ENCODE data around the gene HMG20A.

The HMG20A gene

DNA sequence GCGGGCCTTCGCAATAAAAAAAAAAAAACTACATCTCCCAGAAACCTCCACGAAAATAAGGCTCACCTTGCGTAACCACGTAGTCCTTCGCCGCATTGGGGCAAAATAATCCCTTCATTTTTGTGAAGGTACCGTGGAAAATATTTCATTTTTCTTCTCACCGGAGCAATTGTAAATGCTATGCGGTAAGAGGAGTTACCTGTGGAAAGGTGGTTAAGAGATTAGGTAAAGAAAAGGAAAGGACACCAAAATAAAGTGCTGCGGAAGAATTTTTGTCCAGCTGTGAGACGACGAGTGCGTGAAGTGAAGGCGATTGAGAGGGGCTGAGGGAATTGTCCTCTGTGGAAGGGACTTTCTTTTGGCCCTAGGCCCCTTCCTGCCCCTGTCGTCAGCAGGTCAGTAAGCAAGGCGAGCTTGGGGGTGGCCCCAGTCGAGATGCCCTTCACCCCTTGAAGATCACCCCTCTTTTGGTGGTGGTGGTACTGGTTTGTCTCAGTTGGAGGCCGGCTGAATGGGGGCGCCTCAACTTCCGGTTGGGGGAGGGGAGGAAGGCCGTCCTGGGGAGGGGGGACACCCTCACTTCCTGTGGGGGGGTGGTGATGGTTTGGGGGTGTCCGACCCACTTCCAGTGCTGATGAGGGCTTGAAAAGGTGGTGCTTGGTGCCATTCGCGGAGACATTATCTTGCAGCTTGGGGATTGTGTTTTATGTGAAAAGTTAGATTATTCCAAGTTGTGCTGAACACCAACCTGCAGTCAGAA lies at the start of gene HMG20A:
Gene HMG20A, plus strand, starts transcription at position 279 of the 760 bp plus-strand sequence. CDS start 37,520 bp downstream, outside the sequence.
- Histone ChIP-seq H3K4me1 (ENCODE audit: control insufficient read depth, insufficient read depth, low read length) (peaks cover 27% of the 10 kb centered on the region), H3K36me3 (ENCODE audit: control insufficient read depth, insufficient read depth, low read length) (no peaks in the 10 kb centered on the region), H3K9me3 (ENCODE audit: control insufficient read depth, insufficient read depth, low read length) (no peaks in the 10 kb centered on the region), H3K27me3 (ENCODE audit: control insufficient read depth, insufficient read depth, low read length) (peaks cover 5% of the 10 kb centered on the region), H3K4me3 (ENCODE audit: low read depth, low read length) (peak within 1 kb of the TSS; percentile 95), H3K9ac (ENCODE audit: low read depth, low read length) (peak within 1 kb of the TSS; percentile 93)

DNA sequence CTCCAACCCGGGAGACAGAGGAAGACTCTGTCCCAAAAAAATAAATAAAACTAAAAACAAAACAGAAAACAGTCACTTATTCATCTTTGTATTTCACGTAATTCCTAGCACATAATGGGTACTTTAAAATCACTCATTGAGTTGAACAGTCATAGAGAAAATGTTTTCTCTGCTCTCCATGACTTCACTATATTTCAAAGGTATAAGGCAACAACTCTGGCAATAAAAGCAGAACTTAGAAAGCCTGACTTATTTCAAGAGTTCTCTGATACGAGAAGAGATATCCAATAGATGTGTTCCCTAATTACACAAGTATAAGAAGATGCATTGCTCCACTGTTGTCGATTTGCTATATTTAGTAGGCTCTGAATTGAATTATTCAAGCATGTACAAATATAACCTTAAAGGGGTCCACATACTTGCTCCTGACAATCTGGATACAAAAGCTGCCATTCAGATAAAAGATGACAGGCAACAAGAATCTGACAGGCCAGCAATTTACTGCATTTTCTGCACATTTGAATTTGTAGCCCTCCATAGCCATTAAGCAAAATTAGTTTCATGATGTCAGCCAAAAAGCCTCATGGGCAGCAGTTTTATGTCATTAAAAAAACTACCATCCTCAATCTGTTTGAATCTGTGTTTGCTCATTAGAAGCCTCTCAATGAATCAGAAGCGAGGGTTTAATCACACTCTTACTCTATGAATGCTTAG lies 48.7 kb upstream of the HMG20A start:
- Histone ChIP-seq H3K4me1 (ENCODE audit: control insufficient read depth, insufficient read depth, low read length) (no peaks in the 10 kb centered on the region), H3K9me3 (ENCODE audit: control insufficient read depth, insufficient read depth, low read length) (no peaks in the 10 kb centered on the region), H3K36me3 (ENCODE audit: control insufficient read depth, insufficient read depth, low read length) (no peaks in the 10 kb centered on the region), H3K27me3 (ENCODE audit: control insufficient read depth, insufficient read depth, low read length) (no peaks in the 10 kb centered on the region), H3K9ac (ENCODE audit: low read depth, low read length) (no peak overlapping the region), H3K4me3 (ENCODE audit: low read depth, low read length) (no peak overlapping the region)

DNA sequence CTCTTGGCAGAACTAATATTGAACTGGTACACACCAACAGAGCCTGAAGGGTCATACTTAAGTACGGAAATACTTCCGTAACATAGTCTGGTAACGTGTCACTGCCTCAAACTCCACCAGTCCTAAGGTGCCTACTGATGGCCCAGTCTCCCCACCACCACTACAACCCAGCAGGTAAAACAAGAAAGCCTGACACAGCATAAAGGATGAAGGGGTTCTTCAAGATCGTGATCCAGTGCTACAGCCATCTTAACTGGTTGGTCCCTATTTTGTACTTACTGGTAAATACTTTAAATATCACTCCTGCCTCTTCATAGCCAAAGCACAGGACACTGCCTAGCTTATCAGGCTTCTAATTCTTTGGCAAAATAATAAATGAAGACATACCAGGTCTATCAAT lies 47.2 kb upstream of the HMG20A start:
- Histone ChIP-seq H3K36me3 (ENCODE audit: control insufficient read depth, insufficient read depth, low read length) (no peaks in the 10 kb centered on the region), H3K9ac (ENCODE audit: low read depth, low read length) (no peak overlapping the region), H3K9me3 (ENCODE audit: control insufficient read depth, insufficient read depth, low read length) (no peaks in the 10 kb centered on the region), H3K27me3 (ENCODE audit: control insufficient read depth, insufficient read depth, low read length) (no peaks in the 10 kb centered on the region), H3K4me1 (ENCODE audit: control insufficient read depth, insufficient read depth, low read length) (no peaks in the 10 kb centered on the region), H3K4me3 (ENCODE audit: low read depth, low read length) (no peak overlapping the region)

DNA sequence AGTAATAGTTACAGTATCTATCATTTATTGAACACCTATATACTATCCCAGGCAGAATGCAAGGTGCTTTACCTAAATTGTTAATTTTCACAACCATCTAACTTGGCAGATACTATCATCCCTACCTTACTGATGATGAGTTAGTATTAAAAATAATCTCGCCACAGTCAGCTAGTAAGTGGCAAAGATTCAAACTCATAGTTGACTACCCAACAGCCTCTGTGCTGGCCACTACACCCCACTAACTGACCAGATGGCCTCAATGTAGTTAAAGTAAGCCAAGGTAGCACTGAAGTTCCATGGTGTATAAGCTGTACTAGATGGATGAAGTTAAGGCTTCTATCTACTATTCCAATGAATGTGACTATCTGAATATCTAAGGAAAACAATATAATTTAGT lies 45.6 kb upstream of the HMG20A start:
- Histone ChIP-seq H3K36me3 (ENCODE audit: control insufficient read depth, insufficient read depth, low read length) (no peaks in the 10 kb centered on the region), H3K4me1 (ENCODE audit: control insufficient read depth, insufficient read depth, low read length) (no peaks in the 10 kb centered on the region), H3K9ac (ENCODE audit: low read depth, low read length) (no peak overlapping the region), H3K9me3 (ENCODE audit: control insufficient read depth, insufficient read depth, low read length) (no peaks in the 10 kb centered on the region), H3K27me3 (ENCODE audit: control insufficient read depth, insufficient read depth, low read length) (no peaks in the 10 kb centered on the region), H3K4me3 (ENCODE audit: low read depth, low read length) (no peak overlapping the region)

DNA sequence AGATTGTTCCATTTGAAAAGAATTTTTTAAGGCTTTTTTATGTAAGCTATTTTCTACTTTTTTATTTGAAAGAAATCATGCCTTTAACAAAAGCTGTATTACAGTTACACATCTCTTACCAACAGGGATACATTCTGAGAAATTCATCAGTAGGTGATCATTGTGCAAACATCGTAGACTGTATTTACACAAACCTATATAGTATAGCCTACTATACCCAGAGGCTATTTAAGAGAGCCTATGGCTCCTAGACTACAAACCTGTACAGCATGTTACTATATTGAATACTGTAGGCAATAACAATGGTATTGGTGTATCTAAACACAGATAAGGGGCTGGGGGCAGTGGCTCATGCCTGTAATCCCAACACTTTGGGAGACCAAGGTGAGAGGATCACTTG lies 43.9 kb upstream of the HMG20A start:
- H3K9me3 ChIP-seq (ENCODE audit: control insufficient read depth, insufficient read depth, low read length) = no peaks in the 10 kb centered on the region
- no peak overlapping the region for H3K9ac ChIP-seq (ENCODE audit: low read depth, low read length)

DNA sequence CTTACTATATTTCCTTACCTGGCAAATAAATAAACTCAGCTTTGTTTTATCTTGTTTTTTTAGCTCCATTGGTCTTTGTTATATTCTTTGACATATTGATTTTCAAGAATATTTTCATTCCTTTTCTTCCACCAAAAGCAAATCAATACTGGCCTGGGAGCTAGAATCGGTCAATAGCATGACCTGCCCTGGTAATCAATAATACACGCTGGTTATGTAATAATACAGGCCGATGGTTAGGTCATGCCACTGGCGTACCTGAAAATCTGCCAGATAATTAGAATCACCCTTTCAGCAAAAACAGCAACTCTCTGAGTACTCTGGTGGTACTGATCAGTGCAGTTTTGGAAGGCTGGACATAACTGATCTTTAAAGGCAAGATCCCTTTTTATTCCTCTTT lies 40.7 kb upstream of the HMG20A start:
- Histone ChIP-seq H3K36me3 (ENCODE audit: control insufficient read depth, insufficient read depth, low read length) (no peaks in the 10 kb centered on the region), H3K27me3 (ENCODE audit: control insufficient read depth, insufficient read depth, low read length) (no peaks in the 10 kb centered on the region), H3K9me3 (ENCODE audit: control insufficient read depth, insufficient read depth, low read length) (no peaks in the 10 kb centered on the region), H3K9ac (ENCODE audit: low read depth, low read length) (no peak overlapping the region), H3K4me1 (ENCODE audit: control insufficient read depth, insufficient read depth, low read length) (no peaks in the 10 kb centered on the region), H3K4me3 (ENCODE audit: low read depth, low read length) (no peak overlapping the region)

More for the DNA sequence above, 43.9 kb upstream of the HMG20A start:
- no peak overlapping the region for H3K4me3 ChIP-seq (ENCODE audit: low read depth, low read length)
- H3K27me3 ChIP-seq (ENCODE audit: control insufficient read depth, insufficient read depth, low read length) = no peaks in the 10 kb centered on the region
- no peaks in the 10 kb centered on the region for H3K36me3 ChIP-seq (ENCODE audit: control insufficient read depth, insufficient read depth, low read length)
- H3K4me1 ChIP-seq (ENCODE audit: control insufficient read depth, insufficient read depth, low read length) = no peaks in the 10 kb centered on the region

DNA sequence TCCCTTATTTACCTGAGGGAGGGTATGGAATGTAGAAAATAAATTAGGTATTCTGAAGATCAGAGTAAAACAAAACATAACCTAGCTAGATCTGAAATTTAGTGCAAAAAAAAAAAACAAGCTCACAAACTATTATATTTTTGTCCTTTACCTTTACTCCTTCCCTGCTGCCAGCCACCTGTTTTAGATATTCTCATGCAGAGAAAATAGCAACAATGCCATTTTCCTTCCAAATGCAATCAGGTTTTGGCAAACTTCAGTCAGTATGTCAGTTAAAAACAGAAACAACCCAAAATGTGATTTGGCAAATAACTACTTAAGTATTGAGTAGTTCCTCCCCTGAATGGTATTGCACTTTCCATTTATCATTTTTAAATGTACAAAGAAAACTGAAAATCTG lies 36.6 kb upstream of the HMG20A start:
- H3K36me3 ChIP-seq (ENCODE audit: control insufficient read depth, insufficient read depth, low read length) = no peaks in the 10 kb centered on the region
- no peak overlapping the region for H3K4me3 ChIP-seq (ENCODE audit: low read depth, low read length)
- no peaks in the 10 kb centered on the region for H3K9me3 ChIP-seq (ENCODE audit: control insufficient read depth, insufficient read depth, low read length)
- no peaks in the 10 kb centered on the region for H3K4me1 ChIP-seq (ENCODE audit: control insufficient read depth, insufficient read depth, low read length)
- H3K9ac ChIP-seq (ENCODE audit: low read depth, low read length) = no peak overlapping the region
- no peaks in the 10 kb centered on the region for H3K27me3 ChIP-seq (ENCODE audit: control insufficient read depth, insufficient read depth, low read length)

DNA sequence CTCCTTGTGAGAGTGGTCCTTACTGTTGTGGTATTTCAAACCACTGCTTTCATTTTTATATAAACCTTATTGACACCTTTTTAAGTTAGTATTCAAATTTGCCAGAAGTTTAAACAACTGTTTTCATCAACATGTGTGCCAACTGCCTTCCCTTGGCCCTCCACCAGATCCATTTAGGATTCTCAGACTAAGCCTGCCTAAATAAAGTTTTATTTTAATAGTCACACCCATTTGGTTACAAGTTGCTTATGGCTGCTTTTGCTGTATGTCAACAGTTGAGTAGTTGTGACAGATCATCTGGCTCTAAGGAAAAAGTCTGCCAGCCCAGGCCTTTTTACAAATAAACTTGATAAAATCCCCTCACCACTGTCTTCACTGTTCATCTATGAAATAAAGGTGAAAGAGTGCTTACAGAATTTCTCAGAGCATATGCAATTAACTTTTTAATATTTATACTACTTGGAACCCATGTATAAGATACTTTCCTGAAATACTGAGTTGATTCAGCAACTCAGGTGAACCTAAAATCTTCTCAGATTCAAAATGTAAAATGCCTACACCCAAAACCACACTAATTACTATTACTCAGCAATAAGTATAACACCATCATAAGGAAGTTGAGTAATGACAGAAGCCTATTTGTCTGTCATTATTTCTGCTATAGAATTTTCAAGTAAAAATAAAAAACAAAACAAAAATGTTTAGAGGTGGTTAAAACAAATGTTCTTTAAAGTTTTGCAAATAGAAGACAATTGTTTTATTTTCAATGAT lies 35.9 kb upstream of the HMG20A start:
- H3K27me3 ChIP-seq (ENCODE audit: control insufficient read depth, insufficient read depth, low read length) = no peaks in the 10 kb centered on the region
- H3K4me1 ChIP-seq (ENCODE audit: control insufficient read depth, insufficient read depth, low read length) = no peaks in the 10 kb centered on the region
- no peak overlapping the region for H3K4me3 ChIP-seq (ENCODE audit: low read depth, low read length)
- no peak overlapping the region for H3K9ac ChIP-seq (ENCODE audit: low read depth, low read length)
- H3K36me3 ChIP-seq (ENCODE audit: control insufficient read depth, insufficient read depth, low read length) = no peaks in the 10 kb centered on the region
- no peaks in the 10 kb centered on the region for H3K9me3 ChIP-seq (ENCODE audit: control insufficient read depth, insufficient read depth, low read length)

DNA sequence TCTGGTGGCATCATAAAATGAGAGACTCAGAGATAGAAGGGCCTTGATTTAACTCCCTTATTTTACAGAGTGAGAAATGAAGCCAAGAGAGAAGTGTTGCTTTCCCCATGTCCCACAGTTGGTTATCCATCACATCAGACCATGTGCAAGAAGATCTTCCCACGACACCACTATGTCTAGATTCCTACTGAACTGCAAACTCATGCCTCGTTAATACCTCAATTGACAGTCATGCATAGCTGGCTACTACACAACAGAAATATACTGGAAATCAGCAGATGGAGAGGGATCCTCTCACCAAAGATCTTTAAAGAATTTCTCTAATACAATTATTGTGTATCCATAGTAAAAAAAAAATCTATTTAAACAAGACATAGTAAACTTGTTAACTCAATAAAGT lies 34.1 kb upstream of the HMG20A start:
- Histone ChIP-seq H3K27me3 (ENCODE audit: control insufficient read depth, insufficient read depth, low read length) (no peaks in the 10 kb centered on the region), H3K4me3 (ENCODE audit: low read depth, low read length) (no peak overlapping the region), H3K9me3 (ENCODE audit: control insufficient read depth, insufficient read depth, low read length) (no peaks in the 10 kb centered on the region), H3K9ac (ENCODE audit: low read depth, low read length) (no peak overlapping the region), H3K36me3 (ENCODE audit: control insufficient read depth, insufficient read depth, low read length) (no peaks in the 10 kb centered on the region), H3K4me1 (ENCODE audit: control insufficient read depth, insufficient read depth, low read length) (no peaks in the 10 kb centered on the region)

DNA sequence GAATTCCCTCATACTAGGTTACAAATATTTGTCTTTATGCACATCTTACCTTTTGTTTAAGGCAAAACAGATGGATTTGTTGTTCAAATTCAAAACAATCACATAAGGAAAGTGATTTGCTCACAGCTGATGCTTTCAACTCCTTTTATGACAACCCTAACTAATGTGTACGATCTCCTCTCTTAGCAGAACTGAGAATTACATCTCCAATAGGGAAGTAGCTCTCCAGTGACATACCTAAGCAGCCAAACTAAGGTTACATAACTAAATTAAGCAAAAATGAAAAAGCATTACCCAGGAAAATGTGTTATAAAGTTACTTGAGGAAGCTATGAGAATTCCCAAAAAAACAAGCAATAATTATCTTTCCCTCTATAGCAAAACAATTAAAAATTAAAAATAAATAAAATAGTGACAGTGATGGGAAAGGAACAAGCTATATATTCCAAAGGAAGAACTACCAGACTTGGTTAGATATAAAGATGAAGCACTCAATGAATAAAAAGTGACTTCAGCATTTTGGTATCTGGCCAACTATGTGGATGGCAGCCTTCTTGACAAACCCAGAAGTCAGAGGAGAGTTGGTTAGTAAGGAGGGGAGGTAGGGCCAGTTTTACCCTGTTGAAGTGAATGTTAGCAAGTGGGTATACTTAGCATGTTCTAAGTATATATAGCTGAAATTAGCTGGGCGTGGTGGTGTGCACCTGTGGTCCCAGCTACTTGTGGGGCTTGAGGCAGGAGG lies 33.2 kb upstream of the HMG20A start:
- H3K9me3 ChIP-seq (ENCODE audit: control insufficient read depth, insufficient read depth, low read length) = no peaks in the 10 kb centered on the region
- H3K27me3 ChIP-seq (ENCODE audit: control insufficient read depth, insufficient read depth, low read length) = no peaks in the 10 kb centered on the region
- no peak overlapping the region for H3K4me3 ChIP-seq (ENCODE audit: low read depth, low read length)
- H3K36me3 ChIP-seq (ENCODE audit: control insufficient read depth, insufficient read depth, low read length) = no peaks in the 10 kb centered on the region
- H3K9ac ChIP-seq (ENCODE audit: low read depth, low read length) = no peak overlapping the region
- no peaks in the 10 kb centered on the region for H3K4me1 ChIP-seq (ENCODE audit: control insufficient read depth, insufficient read depth, low read length)

DNA sequence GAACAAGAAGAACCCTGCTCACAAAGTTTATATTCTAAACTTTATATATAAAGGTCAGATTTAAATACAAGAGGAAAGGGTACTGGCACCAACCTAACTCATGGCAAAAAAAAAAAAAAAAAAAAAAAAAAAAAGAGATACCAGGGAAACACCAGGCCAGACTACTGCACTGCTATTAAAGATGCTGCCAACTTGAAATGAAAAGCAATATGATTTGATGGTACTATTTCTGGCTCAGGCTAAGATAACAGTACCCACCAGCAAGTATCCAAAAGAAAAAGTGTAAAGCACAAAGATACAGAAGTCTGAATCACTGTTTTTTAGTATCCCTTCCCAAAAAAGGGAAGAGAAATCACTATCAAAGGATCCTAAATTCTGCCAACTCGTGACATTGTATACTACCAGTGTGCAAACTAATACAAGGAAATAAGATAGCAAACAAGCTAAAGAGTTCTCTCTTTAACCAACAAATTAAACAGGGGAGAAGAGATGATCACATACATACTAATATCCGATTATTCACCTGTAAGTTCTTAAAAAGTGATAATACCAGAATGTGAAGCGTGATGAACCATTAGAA lies 29.2 kb upstream of the HMG20A start:
- no peaks in the 10 kb centered on the region for H3K27me3 ChIP-seq (ENCODE audit: control insufficient read depth, insufficient read depth, low read length)
- H3K4me3 ChIP-seq (ENCODE audit: low read depth, low read length) = no peak overlapping the region
- no peak overlapping the region for H3K9ac ChIP-seq (ENCODE audit: low read depth, low read length)
- no peaks in the 10 kb centered on the region for H3K4me1 ChIP-seq (ENCODE audit: control insufficient read depth, insufficient read depth, low read length)
- no peaks in the 10 kb centered on the region for H3K9me3 ChIP-seq (ENCODE audit: control insufficient read depth, insufficient read depth, low read length)
- no peaks in the 10 kb centered on the region for H3K36me3 ChIP-seq (ENCODE audit: control insufficient read depth, insufficient read depth, low read length)

All from iPS-15b (cell line).